H7 (cell line): ENCODE data around the gene PJA1. TPM values are rescaled to one million over a fixed set of nuclear protein-coding genes. Genes with fewer than 3 reads are reported as not detected.

Source experiments
- DNase-seq: peaks from one replicate; pipeline ENCODE4 v3.0.0; 2012
- H3K27me3 ChIP-seq: 2 replicates; pipeline ENCODE4 v1.6.0; 2011; ENCODE audit warnings: mild to moderate bottlenecking, low read length; ENCODE audit not compliant: control insufficient read depth, insufficient read depth
- H3K36me3 ChIP-seq: replicated peaks from 2 replicates; pipeline ENCODE4 v1.5.1; 2011; ENCODE audit warnings: low read length; ENCODE audit not compliant: control insufficient read depth, insufficient read depth
- H3K4me3 ChIP-seq: 2 replicates; pipeline ENCODE4 v1.5.1; 2011; ENCODE audit warnings: low read depth, mild to moderate bottlenecking, control low read depth, low read length, moderate library complexity; ENCODE audit not compliant: insufficient read depth
- total RNA-seq: library from RNA; depleted of rRNA; stranded (reverse); fragments of >200 nt; shearing (Covaris generic); gene quantifications from 2 replicates; pipeline ENCODE4 v1.2.3, GENCODE V29; 2014

PJA1 gene
- total RNA-seq, 1 experiment from 2014 or later: 110 TPM

GRCh38 chrX:69142788-69143469 is 22.3 kb downstream of the PJA1 start:
- DNase-seq: no peak
- H3K27me3 ChIP-seq: no peaks in the 10 kb centered on the region

GRCh38 chrX:69140837-69141236 is 24.4 kb downstream of the PJA1 start:
- no peak for DNase-seq
- no peak overlapping the region for H3K4me3 ChIP-seq
- H3K27me3 ChIP-seq: no peaks in the 10 kb centered on the region
- no peaks in the 10 kb centered on the region for H3K36me3 ChIP-seq

More at GRCh38 chrX:69142788-69143469, 22.3 kb downstream of the PJA1 start:
- Histone ChIP-seq H3K36me3 (no peaks in the 10 kb centered on the region), H3K4me3 (no peak overlapping the region)

GRCh38 chrX:69139516-69139915 is 25.7 kb downstream of the PJA1 start:
- no peak overlapping the region for H3K4me3 ChIP-seq
- H3K36me3 ChIP-seq: no peaks in the 10 kb centered on the region
- no peaks in the 10 kb centered on the region for H3K27me3 ChIP-seq
- no peak for DNase-seq

GRCh38 chrX:69138512-69138911 is 26.7 kb downstream of the PJA1 start:
- H3K27me3 ChIP-seq: no peaks in the 10 kb centered on the region
- H3K4me3 ChIP-seq: no peak overlapping the region
- no peaks in the 10 kb centered on the region for H3K36me3 ChIP-seq
- DNase-seq: no peak

GRCh38 chrX:69138118-69138390 is 27.2 kb downstream of the PJA1 start:
- Histone ChIP-seq H3K36me3 (no peaks in the 10 kb centered on the region), H3K27me3 (no peaks in the 10 kb centered on the region), H3K4me3 (no peak overlapping the region)
- DNase-seq: no peak

- peak; percentile 57 for DNase-seq
- no peak overlapping the region for H3K4me3 ChIP-seq
- H3K36me3 ChIP-seq: no peaks in the 10 kb centered on the region
- no peaks in the 10 kb centered on the region for H3K27me3 ChIP-seq
Observed at GRCh38 chrX:69137371-69138117, 27.7 kb downstream of the PJA1 start.

GRCh38 chrX:69136546-69137331 is 28.5 kb downstream of the PJA1 start:
- Histone ChIP-seq H3K36me3 (no peaks in the 10 kb centered on the region), H3K4me3 (peak overlapping the region; percentile 4; the same call in 1 of the 2 replicates), H3K27me3 (no peaks in the 10 kb centered on the region)
- DNase-seq: peak; percentile 79

- H3K36me3 ChIP-seq: no peaks in the 10 kb centered on the region
- H3K27me3 ChIP-seq: peaks cover 8% of the 10 kb centered on the region
- peak; percentile 79 for DNase-seq
- H3K4me3 ChIP-seq: no peak overlapping the region
Observed at GRCh38 chrX:69133921-69134542, 31.2 kb downstream of the PJA1 start.

- Histone ChIP-seq H3K27me3 (peaks cover 19% of the 10 kb centered on the region), H3K4me3 (no peak overlapping the region), H3K36me3 (no peaks in the 10 kb centered on the region)
- no peak for DNase-seq
Observed at GRCh38 chrX:69131886-69132285, 33.4 kb downstream of the PJA1 start.

- Histone ChIP-seq H3K4me3 (no peak overlapping the region), H3K36me3 (no peaks in the 10 kb centered on the region), H3K27me3 (peaks cover 19% of the 10 kb centered on the region)
- no peak for DNase-seq
Observed at GRCh38 chrX:69130439-69130838, 34.8 kb downstream of the PJA1 start.

- DNase-seq: peak; percentile 78
- Histone ChIP-seq H3K27me3 (peaks cover 19% of the 10 kb centered on the region), H3K4me3 (no peak overlapping the region), H3K36me3 (no peaks in the 10 kb centered on the region)
Observed at GRCh38 chrX:69128588-69128987, 36.7 kb downstream of the PJA1 start.

GRCh38 chrX:69127466-69127865 is 37.8 kb downstream of the PJA1 start:
- Histone ChIP-seq H3K4me3 (no peak overlapping the region), H3K27me3 (peaks cover 19% of the 10 kb centered on the region), H3K36me3 (no peaks in the 10 kb centered on the region)
- DNase-seq: no peak

GRCh38 chrX:69126642-69127041 is 38.6 kb downstream of the PJA1 start:
- H3K4me3 ChIP-seq: no peak overlapping the region
- no peaks in the 10 kb centered on the region for H3K36me3 ChIP-seq
- no peak for DNase-seq
- H3K27me3 ChIP-seq: peaks cover 19% of the 10 kb centered on the region

- H3K27me3 ChIP-seq: peaks cover 19% of the 10 kb centered on the region
- no peak for DNase-seq
- H3K36me3 ChIP-seq: no peaks in the 10 kb centered on the region
- H3K4me3 ChIP-seq: no peak overlapping the region
Observed at GRCh38 chrX:69125094-69125493, 40.2 kb downstream of the PJA1 start.
